COLO829 (cell line): ENCODE measurements around the gene B4GALNT4.
"Not testable (repeated sequence)": the region's sequence is repeated elsewhere in the genome, so short reads cannot be mapped to it uniquely, and the experiment has no call there.

Experiments
- DNase-seq: peaks from one replicate; pipeline ENCODE4 v3.0.0; 2012; ENCODE audit warnings: low spot score

B4GALNT4 gene

GRCh38 chr11:392102-392777 lies 22.9 kb downstream of the B4GALNT4 start:
- DNase-seq: no peak

GRCh38 chr11:393219-394033 lies 24.1 kb downstream of the B4GALNT4 start:
- DNase-seq: peak; percentile 89

GRCh38 chr11:394034-394857 lies 24.9 kb downstream of the B4GALNT4 start, which contains the start of gene PKP3:
PKP3 (plus strand) TSS chr11:394209; CDS start chr11:394293, 84 bp downstream.
- DNase-seq: no peak

- no peak for DNase-seq
Observed at GRCh38 chr11:394858-395655, 25.8 kb downstream of the B4GALNT4 start.

- no peak for DNase-seq
Observed at GRCh38 chr11:395866-396265, 26.6 kb downstream of the B4GALNT4 start.

- DNase-seq: peak; percentile 45
Observed at GRCh38 chr11:396511-396947, 27.2 kb downstream of the B4GALNT4 start.

GRCh38 chr11:396948-397548 lies 27.7 kb downstream of the B4GALNT4 start:
- peak; percentile 47 for DNase-seq

GRCh38 chr11:398826-399225 lies 29.5 kb downstream of the B4GALNT4 start:
- DNase-seq: peak; percentile 45

GRCh38 chr11:399731-400211 lies 30.5 kb downstream of the B4GALNT4 start:
- DNase-seq: no peak

GRCh38 chr11:400241-400689 lies 31.0 kb downstream of the B4GALNT4 start:
- DNase-seq: no peak

- not testable (repeated sequence) for DNase-seq
Observed at GRCh38 chr11:401196-401595, 31.9 kb downstream of the B4GALNT4 start.

- no peak for DNase-seq
Observed at GRCh38 chr11:403021-403760, 33.9 kb downstream of the B4GALNT4 start.

- no peak for DNase-seq
Observed at GRCh38 chr11:403761-404431, 34.6 kb downstream of the B4GALNT4 start.

GRCh38 chr11:404551-405264 lies 35.4 kb downstream of the B4GALNT4 start:
- DNase-seq: no peak

- no peak for DNase-seq
Observed at GRCh38 chr11:405323-405953, 36.1 kb downstream of the B4GALNT4 start.

- no peak for DNase-seq
Observed at GRCh38 chr11:405954-406795, 36.9 kb downstream of the B4GALNT4 start.
